HG02870 (cell line): ENCODE data around the gene MRGPRX1.
"Not testable (repeated sequence)": the region's sequence is repeated elsewhere in the genome, so short reads cannot be mapped to it uniquely, and the experiment has no call there.

Experiments used
- ATAC-seq: cut with Tn5 transposase; IDR thresholded peaks from one replicate; pipeline ENCODE4 v1.9.1; 2021; ENCODE audit warnings: mild to moderate bottlenecking, moderate library complexity; ENCODE audit not compliant: unreplicated experiment

Gene MRGPRX1

DNA sequence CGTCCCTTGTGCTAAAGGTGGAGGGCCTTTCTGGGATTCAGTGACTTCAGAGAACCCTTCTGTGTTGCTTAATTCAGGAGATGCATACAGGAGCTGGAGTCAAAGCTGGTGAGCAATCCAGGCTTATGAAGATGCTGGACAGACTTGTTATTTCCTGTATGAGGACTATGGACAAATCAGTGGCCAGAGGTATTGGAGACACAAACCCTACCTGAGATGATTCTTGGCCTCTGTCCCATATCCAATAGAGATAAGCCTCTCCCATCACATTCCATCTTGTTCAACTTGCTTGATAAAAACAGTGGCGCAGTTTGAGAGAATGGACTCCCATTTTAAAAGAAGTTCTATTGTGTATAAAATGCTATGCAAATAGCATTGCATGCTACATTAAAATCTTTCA, at the start of gene MRGPRX1:
Gene MRGPRX1 (minus strand): TSS at position 101 of the 400 bp plus-strand sequence. CDS start 4,630 bp downstream, outside the sequence.
- ATAC-seq = no peak

DNA sequence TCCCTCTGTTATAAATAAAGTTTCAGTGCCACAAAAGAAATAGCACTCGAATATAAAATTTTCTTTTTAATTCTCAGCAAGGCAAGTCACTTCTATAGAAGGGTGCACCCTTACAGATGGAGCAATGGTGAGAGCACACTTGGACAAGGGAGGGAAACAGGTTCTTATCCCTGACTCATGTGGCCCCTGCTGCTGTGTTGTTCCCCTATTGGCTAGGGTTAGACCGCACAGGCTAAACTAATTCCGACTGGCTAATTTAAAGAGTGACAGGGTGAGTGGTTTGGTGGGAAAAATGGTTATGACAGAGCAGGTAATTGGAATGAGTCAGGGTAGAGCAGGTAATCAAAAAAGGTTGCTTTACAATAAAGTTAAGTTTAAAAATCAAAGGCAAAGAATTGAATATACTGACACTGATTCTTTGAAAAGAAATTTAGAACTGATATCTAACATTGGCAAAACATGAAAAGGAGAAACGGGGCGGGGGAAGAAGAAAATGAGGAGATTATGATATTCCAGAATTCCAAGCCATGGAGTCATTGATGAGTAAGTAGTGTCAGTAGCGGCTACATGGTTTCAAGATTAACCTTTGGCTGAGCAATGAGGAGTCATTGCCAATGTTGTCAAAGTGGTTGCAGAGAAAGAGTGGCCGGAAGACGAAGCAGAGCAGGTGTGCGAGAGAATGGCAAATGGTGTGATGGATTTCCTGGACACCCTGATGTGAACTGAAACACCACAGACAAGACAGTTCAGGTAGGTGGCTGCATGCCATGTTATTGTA, 48.4 kb upstream of the MRGPRX1 start:
- no peak for ATAC-seq

DNA sequence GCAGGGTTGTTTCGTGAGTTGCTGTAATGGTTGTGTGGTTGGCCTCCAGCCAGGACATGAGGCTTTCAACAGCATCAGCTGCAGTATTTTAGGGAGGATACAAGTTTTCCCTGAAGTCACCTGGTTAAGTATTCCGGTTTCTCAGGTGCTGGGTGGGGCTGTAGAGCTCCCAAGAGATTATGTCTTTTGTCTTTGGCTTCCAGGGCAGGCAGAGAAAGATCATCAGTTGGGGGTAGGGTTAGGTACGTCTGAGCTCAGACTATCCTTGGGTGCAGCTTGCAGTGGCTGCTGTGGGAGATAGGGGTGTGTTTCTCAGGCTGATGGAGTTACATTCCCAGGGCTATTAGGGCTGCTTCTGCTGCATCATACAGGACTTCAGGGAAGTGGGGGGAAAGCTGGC, 47.5 kb upstream of the MRGPRX1 start:
- ATAC-seq = no peak

DNA sequence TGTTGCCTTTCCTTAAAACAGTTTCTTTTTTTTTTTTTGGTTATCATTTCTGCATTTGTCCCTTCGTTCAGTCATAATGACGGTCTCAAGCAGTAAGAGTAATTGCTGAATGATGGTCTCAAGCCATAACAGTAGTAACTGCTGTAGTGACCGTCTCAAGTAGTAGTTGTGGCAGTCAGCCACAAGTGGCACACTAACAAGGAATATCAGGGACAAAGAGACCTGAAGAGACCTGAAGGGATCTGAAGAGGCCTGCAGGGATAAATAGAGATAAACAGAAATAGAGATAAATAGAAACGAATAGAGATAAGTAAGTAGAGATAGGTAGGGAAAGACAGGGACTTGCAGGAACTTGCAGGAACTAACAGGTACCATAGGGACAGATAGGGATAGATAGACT, 42.7 kb upstream of the MRGPRX1 start:
- no peak for ATAC-seq

DNA sequence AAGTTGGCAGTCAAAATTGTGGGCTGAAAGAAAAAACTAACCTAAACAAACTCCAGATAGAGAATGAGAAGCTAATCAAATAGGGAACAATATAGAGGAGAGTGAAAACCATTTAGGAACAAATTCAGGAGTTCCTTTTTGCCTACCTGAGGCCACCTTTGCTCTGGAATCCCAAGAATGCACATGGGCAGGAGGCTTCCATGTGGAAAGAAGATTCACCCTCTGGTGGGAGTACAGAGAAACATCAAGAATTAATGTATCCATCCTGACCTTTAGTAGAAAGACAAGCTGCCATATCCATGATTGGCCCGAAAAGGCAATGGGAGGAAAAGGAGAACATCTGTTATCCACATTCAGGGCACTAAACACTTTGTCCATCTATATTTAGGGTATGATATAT, 35.0 kb upstream of the MRGPRX1 start:
- ATAC-seq = no peak

DNA sequence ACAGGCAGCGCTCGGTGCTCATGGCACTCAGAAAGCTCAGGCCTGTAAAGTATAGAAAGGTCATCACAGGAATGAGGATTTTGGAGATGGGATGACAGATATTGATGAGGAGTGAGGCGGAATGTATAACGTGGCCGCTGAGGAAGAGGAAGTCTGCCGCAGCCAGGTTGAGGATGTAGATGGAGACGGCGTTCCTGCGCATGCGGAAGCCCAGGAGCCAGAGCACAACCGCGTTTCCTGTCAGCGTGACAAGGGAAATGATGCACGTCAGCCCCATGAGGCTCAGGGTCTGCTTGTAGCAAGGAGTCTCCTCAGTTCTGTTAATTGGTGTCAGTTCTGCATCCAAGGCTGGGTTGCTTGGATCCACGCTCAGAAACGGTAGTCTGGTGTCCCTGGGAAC, 33.1 kb upstream of the MRGPRX1 start:
- ATAC-seq = no peak

DNA sequence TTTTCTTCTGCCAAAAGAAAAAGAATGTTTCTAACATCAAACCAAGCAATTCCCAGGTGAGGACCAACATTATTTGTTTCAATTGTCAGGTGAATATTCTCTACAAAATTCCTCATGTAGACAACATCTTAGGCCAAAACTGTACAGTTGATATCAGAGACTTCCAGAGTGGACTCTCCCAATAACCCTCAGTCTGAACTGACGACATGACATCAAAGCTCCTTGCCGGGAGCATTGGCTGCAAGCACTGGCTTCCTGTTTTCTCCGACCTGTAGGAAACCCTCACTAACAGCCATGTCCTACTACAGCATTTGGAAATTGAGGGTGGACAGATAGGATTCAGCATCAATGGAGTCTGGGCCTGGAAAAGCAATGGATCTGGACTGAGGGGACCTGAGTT, 30.5 kb upstream of the MRGPRX1 start:
- ATAC-seq = no peak

DNA sequence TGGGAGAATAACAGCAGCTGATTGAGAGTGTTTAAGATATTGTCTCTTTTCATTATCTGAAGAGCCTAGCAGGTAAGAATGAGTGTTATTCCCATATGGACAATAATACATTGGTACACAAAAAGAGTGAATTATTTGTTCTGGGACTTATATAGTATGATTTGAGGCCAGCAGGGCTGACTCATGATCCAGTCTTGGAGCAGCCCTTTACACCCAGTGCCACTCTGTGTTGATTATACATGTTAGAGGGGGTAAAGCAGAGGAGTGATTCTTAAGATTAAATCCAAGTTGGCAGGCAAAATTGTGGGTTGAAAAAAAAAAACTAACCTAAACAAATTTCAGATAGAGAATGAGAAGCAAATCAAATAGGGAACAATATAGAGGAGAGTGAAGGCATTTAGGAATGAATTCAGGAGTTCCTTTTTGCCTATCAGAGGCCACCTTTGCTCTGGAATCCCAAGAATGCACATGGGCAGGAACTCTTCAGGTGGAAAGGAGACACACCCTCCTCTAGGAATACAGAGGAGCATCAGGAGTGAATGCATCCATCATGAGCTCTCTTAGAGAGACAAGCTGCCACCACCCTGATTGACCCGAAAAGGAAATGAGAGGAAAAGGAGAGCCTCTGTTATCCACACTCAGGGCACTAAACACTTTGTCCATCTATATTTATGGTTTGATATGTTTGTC, 19.2 kb upstream of the MRGPRX1 start:
- no peak for ATAC-seq

DNA sequence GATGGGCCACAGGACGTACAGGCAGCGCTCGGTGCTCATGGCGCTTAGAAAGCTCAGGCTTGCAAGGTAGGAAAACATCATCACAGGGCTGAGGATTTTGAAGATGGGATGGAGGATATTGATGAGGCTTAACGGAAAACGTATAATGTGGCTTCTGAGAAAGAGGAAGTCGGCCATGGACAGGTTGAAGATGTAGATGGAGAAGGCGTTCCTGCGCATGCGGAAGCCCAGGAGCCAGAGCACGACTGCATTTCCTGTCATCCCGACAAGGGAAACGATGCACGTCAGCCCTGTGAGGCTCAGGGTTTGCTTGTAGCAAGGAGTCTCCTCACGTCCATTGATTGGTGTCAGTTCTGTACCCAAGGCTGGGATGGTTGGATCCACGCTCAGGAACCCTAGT, 17.4 kb upstream of the MRGPRX1 start:
- ATAC-seq = no peak

DNA sequence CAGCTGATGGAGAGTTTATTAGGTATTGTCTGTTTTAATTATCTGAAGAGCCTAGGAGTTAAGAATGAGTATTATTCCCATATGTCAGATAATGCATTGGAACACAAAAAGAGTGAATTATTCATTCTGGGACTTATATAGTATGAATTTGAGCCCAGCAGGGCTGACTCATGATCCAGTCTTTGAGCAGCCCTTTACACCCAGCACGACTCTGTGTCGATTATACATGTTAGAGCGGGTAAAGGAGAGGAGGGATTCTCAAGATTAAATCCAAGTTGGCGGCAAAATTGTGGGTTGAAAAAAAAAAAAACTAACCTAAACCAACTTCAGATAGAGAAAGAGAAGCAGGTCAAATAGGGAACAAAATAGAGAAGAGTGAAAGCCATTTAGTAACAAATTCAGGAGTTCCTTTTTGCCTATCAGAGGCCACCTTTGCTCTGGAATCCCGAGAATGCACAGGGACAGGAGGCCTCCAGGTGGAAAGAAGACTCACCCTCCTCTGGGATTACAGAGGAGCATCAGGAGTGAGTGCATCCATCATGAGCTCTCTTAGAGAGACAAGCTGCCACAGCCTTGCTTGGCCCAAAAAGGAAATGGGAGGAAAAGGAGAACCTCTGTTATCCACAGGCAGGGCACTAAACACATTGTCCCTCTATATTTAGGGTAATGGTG, 3.1 kb downstream of the MRGPRX1 start:
- no peak for ATAC-seq

DNA sequence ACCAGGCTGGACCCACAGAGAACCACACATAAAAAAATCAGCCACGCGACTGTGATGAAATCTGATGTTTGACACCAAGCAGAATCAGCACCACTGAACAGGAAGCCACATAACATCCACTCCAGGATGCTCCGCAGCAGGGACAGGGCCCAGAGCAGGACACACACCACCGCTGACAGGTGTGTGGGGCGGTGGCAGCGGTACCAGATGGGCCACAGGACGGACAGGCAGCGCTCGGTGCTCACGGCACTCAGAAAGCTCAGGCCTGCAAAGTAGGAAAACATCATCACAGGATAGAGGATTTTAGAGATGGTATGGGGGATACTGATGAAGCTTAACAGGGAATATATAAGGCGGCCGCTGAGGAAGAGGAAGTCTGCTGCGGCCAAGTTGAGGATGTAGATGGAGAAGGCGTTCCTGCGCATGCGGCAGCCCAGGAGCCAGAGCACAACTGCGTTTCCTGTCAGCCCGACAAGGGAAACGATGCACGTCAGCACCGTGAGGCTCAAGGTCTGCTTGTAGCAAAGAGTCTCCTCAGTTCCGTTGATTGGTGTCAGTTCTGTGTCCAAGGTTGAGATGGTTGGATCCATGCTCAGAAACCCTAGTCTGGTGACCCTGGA, 4.9 kb downstream of the MRGPRX1 start:
- ATAC-seq = no peak

DNA sequence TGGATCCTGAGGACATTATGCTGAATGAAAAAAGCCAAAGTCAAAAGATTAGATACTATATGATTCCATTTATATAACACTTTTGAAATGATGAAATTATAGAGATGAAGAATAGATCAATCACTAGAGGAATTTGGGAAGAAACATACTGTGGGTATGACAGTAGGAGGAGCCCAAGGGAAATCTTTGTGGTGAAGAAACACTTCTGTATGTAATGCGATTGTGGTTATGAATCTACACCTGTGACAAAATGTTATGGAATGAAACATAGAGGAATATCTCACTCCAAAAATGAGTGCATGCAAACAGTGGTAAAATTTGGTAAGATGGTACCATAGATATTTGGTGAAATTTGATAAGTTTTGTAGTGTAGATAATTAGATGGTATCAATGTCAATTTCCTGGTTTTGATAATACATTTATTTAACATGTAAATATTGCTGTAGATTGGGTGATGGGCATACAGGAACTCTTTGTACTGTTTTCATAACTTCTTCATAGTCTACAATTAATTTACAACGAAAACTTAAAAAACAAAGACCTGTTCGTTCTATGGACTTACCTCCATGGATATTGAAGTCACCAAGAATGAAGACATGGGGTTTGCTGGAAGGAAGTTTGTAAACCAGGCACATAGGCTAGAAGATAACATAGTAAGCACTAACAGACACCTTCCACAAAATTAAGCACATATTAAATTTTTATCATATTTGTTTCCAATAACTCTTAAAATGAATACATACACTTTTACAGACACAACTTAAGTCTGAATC, 11.5 kb downstream of the MRGPRX1 start:
- ATAC-seq = no peak

DNA sequence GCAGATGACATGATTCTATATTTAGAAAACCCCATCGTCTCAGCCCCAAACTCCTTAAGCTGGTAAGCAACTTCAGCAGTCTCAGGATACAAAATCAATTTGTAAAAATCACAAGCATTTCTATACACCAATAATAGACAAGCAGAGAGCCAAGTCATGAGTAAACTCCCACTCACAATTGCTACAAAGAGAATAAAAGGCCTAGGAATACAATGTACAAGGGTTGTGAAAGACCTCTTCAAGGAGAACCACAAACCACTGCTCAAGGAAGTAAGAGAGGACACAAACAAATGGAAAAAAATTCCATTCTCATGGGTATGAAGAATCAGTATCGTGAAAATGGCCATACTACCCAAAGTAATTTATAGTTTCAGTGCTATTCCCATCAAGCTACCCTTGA, 13.8 kb downstream of the MRGPRX1 start:
- ATAC-seq = not testable (repeated sequence)

DNA sequence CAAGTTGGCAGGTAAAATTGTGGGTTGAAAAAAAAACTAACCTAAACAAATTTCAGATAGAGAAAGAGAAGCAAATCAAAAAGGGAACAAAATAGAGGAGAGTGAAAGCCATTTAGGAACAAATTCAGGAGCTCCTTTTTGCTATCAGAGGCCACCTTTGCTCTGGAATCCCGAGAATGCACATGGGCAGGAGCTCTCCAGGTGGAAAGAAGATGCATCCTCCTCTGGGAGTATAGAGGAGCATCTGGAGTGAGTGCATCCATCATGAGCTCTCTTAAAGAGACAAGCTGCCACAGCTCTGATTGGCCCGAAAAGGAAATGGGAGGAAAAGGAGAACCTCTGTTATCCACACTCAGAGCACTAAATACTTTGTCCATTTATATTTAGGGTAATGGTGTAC, 26.3 kb downstream of the MRGPRX1 start:
- ATAC-seq = no peak

DNA sequence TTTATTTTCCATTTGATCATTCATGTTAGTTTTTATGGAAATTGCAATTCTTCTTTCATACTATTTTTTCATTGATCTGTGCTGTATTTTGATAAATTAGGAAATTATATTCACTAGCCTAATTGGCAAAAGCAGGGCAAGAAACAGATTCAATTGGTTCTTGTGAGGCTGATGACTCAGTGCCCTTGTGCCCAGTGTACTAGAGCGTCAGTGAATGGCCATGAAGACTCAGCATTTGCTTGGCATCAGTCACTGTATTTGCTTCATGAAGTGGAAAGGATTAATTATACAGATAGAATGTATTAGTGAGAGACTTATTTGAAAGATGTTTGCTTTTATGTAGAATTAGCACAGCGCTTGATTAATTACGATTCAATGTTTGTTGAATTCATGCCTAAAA, 31.8 kb downstream of the MRGPRX1 start:
- ATAC-seq = no peak

DNA sequence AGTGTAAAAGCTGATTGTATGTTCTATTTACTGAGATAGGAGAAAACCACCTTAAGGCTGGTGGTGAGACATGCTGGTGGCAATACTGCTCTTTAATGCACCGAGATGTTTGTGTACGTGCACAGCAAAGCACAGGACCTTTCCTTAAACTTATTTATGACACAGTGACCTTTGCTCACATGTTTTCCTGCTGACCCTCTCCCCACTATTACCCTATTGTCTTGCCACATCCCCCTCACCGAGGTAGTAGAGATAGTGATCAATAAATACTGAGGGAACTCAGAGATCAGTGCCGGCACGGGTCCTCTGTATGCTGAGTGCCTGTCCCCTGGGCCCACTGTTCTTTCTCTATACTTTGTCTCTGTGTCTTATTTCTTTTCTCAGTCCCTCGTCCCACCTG, 38.6 kb downstream of the MRGPRX1 start:
- not testable (repeated sequence) for ATAC-seq

DNA sequence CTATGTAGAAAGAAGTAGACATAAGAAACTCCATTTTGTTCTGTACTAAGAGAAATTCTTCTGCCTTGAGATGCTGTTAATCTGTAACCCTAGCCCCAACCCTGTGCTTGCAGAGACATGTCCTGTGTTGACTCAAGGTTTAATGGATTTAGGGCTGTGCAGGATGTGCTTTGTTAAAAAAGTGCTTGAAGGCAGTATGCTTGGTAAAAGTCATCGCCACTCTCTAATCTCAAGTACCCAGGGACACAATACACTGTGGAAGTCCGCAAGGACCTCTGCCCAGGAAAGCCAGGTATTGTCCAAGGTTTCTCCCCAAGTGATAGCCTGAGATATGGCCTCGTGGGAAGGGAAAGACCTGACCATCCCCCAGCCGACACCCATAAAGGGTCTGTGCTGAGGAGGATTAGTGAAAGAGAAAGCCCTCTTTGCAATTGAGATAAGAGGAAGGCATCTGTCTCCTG, 39.0 kb downstream of the MRGPRX1 start:
- ATAC-seq = not testable (repeated sequence)

DNA sequence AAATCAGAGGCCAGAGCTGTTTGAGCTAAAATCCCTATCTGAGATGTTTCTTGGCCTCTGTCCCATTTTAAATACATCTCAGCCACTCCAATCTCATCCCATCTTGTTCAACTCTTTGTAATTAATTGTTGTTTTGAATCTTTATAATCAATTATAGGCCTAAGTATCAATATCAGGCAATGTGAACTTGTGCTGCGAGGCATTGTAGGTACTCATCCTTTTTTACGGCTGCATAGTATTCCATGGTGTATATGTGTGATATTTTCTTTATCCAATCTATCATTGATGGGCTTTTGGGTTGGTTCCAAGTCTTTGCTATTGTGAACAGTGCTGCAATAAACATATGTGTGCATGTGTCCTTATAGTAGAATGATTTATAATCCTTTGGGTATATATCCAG, 47.5 kb downstream of the MRGPRX1 start:
- ATAC-seq = not testable (repeated sequence)

DNA sequence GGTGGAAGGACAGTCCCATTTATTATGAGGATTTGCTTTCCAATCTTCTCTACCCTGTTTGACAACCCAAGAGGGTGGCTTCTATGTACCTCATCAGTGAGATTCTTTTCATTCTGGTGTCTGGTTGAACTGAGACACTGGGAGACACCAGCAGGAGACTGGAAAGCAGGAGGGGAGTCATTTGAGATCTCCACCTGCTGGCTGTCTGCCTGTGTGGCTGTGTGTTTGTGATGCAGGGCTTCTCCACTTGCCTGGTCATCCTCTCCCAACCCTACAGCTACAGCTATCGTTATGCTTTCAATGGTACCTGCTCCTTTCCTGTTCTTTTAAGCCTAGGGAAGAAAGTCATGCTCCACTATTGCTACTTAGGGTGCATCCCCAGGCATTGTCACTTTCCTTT, 48.6 kb downstream of the MRGPRX1 start:
- ATAC-seq = no peak
